ENCODE measurements around the gene NLRP3. TPM values are rescaled to one million over a fixed set of nuclear protein-coding genes. Genes with fewer than 3 reads are reported as not detected.
"Not testable (repeated sequence)": the region's sequence is repeated elsewhere in the genome, so short reads cannot be mapped to it uniquely, and the experiment has no call there.

The NLRP3 gene
- total and polyA plus RNA-seq, 4 donors = 1.3 to 27.9 (median 5.6) TPM

GRCh38 chr1:247472035-247472434 lies 56.1 kb downstream of the NLRP3 start:
- no peak for DNase-seq
- no peak overlapping the region for H3K4me3 ChIP-seq
- 86 to 92% methylated on average over 1 of the region's 1 CpG for WGBS, 2 donors
- no peak for ATAC-seq (ENCODE audit: insufficient read depth, low FRiP score)
- peaks cover 0 to 7% (median under 1%) of the 10 kb centered on the region in 4 donors for H3K9me3 ChIP-seq (ENCODE audit: control insufficient read depth in 4 of 4, insufficient read depth in 3 of 4, low read length in 3 of 4)
- TF ChIP-seq CTCF (IDR thresholded peaks at IDR 0.05; ENCODE audit: control extremely low read depth, extremely low read depth) = no peak
- H3K9ac ChIP-seq (ENCODE audit: insufficient read depth in 1 of 2, low read length in 2 of 2) = no peak overlapping the region
- no peaks in the 10 kb centered on the region for H3K4me1 ChIP-seq (ENCODE audit: control insufficient read depth in 5 of 5, insufficient read depth in 5 of 5, low read length in 5 of 5)
- no peak overlapping the region for H3K27ac ChIP-seq (ENCODE audit: low read depth in 1 of 2, low read length in 1 of 2)
- H3K36me3 ChIP-seq (ENCODE audit: control insufficient read depth in 4 of 4, insufficient read depth in 4 of 4, low read length in 4 of 4) = no peaks in the 10 kb centered on the region
- peaks cover 0 to 2% (median 0%) of the 10 kb centered on the region in 3 donors for H3K27me3 ChIP-seq (ENCODE audit: control insufficient read depth in 3 of 3, insufficient read depth in 3 of 3, low read length in 2 of 3)

- DNase-seq (no peak), ATAC-seq (ENCODE audit: insufficient read depth, low FRiP score) (no peak)
- H3K27me3 ChIP-seq (ENCODE audit: control insufficient read depth in 3 of 3, insufficient read depth in 3 of 3, low read length in 2 of 3) = no peaks in the 10 kb centered on the region
- TF ChIP-seq CTCF (IDR thresholded peaks at IDR 0.05; ENCODE audit: control extremely low read depth, extremely low read depth) = no peak
- H3K9ac ChIP-seq (ENCODE audit: insufficient read depth in 1 of 2, low read length in 2 of 2) = no peak overlapping the region
- no peaks in the 10 kb centered on the region for H3K36me3 ChIP-seq (ENCODE audit: control insufficient read depth in 4 of 4, insufficient read depth in 4 of 4, low read length in 4 of 4)
- WGBS, 2 donors = 82 to 83% methylated on average over 3 of the region's 3 CpGs
- H3K9me3 ChIP-seq (ENCODE audit: control insufficient read depth in 4 of 4, insufficient read depth in 3 of 4, low read length in 3 of 4) = peaks cover 0 to 7% (median 1%) of the 10 kb centered on the region in 4 donors
- H3K4me3 ChIP-seq = no peak overlapping the region
- H3K4me1 ChIP-seq (ENCODE audit: control insufficient read depth in 5 of 5, insufficient read depth in 5 of 5, low read length in 5 of 5) = no peaks in the 10 kb centered on the region
- no peak overlapping the region for H3K27ac ChIP-seq (ENCODE audit: low read depth in 1 of 2, low read length in 1 of 2)
Measured at GRCh38 chr1:247474367-247474766, 58.4 kb downstream of the NLRP3 start.

GRCh38 chr1:247475793-247476192 lies 59.8 kb downstream of the NLRP3 start:
- Histone ChIP-seq H3K27ac (ENCODE audit: low read depth in 1 of 2, low read length in 1 of 2) (no peak overlapping the region), H3K4me3 (no peak overlapping the region), H3K9me3 (ENCODE audit: control insufficient read depth in 4 of 4, insufficient read depth in 3 of 4, low read length in 3 of 4) (peaks cover 0 to 7% (median 2%) of the 10 kb centered on the region in 4 donors), H3K36me3 (ENCODE audit: control insufficient read depth in 4 of 4, insufficient read depth in 4 of 4, low read length in 4 of 4) (no peaks in the 10 kb centered on the region), H3K4me1 (ENCODE audit: control insufficient read depth in 5 of 5, insufficient read depth in 5 of 5, low read length in 5 of 5) (no peaks in the 10 kb centered on the region), H3K27me3 (ENCODE audit: control insufficient read depth in 3 of 3, insufficient read depth in 3 of 3, low read length in 2 of 3) (no peaks in the 10 kb centered on the region), H3K9ac (ENCODE audit: insufficient read depth in 1 of 2, low read length in 2 of 2) (no peak overlapping the region)
- TF ChIP-seq CTCF (IDR thresholded peaks at IDR 0.05; ENCODE audit: control extremely low read depth, extremely low read depth) = no peak
- no peak for ATAC-seq (ENCODE audit: insufficient read depth, low FRiP score)
- 92 to 93% methylated on average over 2 of the region's 2 CpGs for WGBS, 2 donors
- DNase-seq = no peak

- H3K4me1 ChIP-seq (ENCODE audit: control insufficient read depth in 5 of 5, insufficient read depth in 5 of 5, low read length in 5 of 5); H3K36me3 ChIP-seq (ENCODE audit: control insufficient read depth in 4 of 4, insufficient read depth in 4 of 4, low read length in 4 of 4); H3K9ac ChIP-seq (ENCODE audit: insufficient read depth in 1 of 2, low read length in 2 of 2); DNase-seq; H3K27ac ChIP-seq (ENCODE audit: low read depth in 1 of 2, low read length in 1 of 2); ATAC-seq (ENCODE audit: insufficient read depth, low FRiP score); H3K4me3 ChIP-seq; H3K27me3 ChIP-seq (ENCODE audit: control insufficient read depth in 3 of 3, insufficient read depth in 3 of 3, low read length in 2 of 3); H3K9me3 ChIP-seq (ENCODE audit: control insufficient read depth in 4 of 4, insufficient read depth in 3 of 4, low read length in 3 of 4): not testable (repeated sequence)
- 76 to 84% methylated on average over 6 of the region's 6 CpGs for WGBS, 2 donors
Measured at GRCh38 chr1:247476328-247477058, 60.5 kb downstream of the NLRP3 start.
